ENCODE data around the gene RGS9.
"Not testable (repeated sequence)": the region's sequence is repeated elsewhere in the genome, so short reads cannot be mapped to it uniquely, and the experiment has no call there.

RGS9 gene

DNA sequence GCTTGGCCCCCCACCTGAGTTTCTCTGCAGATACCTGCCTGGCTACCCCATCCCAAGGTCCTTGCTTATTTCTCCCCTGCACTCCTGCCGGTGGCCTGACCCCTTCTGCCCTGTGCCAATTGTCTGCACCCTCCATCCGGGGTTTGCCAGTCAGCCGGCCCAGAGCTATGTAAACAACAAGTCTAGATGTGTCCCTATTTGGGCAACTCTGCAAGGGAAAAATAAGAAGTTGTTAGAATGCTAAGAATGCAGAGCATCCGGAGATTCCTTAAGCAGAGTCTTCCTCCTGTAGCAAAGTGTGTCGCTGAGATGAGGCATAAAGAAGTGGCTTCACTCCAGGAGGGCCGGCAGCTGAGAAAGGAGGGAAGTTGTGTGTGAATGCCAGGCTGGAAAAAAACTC lies 46.6 kb downstream of the RGS9 start:
- DNase-seq (ENCODE audit: low read depth): no peak

GRCh38 chr17:65184235-65184959 lies 47.2 kb downstream of the RGS9 start:
- no peak for DNase-seq (ENCODE audit: low read depth)

DNA sequence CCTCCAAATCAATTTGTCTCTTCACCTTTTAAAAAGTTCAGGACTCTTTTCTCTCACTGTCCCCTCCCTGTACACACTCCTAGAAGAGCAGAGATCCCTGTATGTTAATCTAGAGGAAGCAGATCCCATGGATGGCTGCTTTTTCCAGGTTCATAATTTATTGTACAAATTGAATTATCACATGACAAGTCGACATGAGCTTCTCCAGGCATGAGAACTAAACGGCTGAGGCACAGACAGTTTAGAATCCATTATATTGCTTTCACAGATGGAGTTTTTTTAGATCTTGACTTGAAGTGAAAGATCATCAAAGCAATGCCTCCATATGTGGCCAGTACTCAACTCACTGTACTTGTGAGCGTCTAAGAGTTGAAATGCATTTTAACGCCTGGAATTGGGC lies 47.9 kb downstream of the RGS9 start:
- no peak for DNase-seq (ENCODE audit: low read depth)

- DNase-seq (ENCODE audit: low read depth): no peak
Observed at GRCh38 chr17:65185668-65186382, 48.7 kb downstream of the RGS9 start.

DNA sequence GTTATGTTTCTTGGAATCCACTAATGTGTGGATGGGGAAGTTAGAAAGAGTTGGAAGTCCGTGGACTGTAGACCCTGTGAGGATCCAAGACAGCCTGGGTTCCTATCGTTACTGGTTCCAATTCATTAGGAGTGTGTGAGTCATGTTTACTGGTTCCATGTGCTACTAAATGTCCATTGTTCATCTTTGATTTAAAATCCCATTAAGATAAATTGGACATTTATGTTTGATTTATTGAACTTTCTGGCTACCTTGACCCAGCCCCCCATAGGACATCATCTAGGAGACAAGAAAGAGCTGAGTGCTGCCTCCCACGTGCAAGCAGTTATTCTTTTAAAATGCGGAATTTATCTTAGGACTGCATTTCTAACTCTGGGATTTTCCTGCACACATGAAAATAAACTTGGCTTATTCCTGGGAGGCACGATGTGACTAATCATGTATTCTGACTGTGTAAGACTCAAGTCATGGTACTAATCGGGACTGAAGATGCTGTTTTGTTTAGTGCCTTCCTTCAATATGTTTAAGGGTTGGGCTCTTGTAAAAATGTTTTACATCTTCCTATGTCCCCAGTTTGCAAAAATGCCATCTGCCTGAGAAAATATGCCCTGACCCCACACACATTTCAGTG lies 53.4 kb downstream of the RGS9 start:
- DNase-seq (ENCODE audit: low read depth): no peak

DNA sequence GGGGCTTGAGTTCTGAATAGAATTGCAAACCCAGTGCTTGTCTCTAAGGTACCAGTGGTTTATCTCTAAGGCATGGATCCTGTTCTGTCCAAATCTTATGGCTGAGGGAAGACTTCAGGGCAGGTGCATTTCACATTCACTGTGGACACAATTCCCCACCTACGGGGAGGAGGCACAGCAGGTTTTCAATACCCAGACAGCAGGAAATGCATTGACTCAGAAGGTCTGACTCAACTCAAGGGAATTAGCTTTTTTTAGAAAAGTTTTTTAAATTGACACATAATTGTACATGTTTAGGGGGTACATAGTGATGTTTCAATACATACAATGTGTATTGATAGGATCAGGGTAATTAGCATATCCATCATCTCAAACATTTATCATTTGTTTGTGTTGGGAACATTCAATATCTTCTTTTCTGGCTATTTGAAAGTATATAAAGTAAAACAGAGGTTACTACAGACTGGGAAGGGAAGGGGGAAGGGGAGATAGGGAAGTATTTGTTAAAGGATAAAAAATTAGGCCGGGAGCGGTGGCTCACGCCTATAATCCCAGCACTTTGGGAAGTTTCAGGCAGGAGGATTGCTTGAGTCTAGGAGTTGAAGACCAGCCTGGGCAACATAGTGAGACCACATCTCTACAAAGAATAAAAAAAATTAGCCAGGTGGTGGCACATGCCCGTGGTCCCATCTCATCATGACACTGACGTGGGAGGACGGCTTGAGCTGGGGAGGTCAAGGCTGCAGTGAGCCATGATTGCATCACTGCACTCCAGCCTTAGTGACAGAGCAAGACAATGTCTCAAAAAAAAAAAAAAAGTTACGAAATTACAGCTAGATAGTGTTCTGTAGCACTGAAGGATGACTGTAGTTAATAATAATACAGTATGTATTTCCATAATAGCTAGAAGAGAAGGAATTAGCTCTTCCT lies 54.9 kb downstream of the RGS9 start:
- no peak for DNase-seq (ENCODE audit: low read depth)

DNA sequence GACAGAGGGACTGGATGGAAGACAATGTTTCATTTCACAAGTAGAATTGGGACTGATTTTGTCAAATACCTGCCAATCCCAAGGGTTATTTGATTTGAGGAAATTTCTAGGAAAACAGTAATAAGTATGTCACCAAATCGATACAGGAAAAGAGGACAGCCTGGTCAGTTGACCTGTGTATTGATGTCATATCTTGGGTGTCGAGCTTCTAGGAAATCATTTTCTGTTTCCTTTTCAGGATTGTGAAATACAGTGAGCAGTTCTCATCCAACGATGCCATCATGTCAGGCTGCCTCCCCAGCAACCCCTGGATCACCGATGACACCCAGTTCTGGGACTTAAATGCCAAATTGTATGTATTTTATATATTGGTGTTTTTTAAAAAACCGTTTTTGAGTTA lies 56.1 kb downstream of the RGS9 start:
- no peak for DNase-seq (ENCODE audit: low read depth)

GRCh38 chr17:65193716-65194293 lies 56.6 kb downstream of the RGS9 start:
- DNase-seq (ENCODE audit: low read depth): no peak

- DNase-seq (ENCODE audit: low read depth): no peak
Observed at GRCh38 chr17:65194670-65195334, 57.6 kb downstream of the RGS9 start.

DNA sequence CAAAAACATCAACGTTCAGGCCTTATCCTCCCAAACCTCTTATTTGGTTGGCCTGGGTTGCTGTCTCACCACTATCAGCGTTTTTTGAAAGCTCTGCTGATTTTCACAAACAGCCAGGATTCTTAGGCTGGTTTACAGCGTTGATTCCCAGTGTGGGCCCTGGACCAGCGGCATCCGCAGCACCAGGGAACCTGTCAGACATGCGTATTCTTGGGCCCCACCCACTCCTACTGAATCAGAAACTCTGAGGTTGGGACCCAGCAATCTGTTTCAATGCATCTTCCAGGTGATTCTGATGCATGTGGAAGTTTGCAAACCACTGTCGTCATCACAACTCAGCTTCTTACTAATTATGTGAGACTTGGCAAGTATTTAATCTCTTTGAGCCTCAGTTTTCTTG lies 58.5 kb downstream of the RGS9 start:
- DNase-seq (ENCODE audit: low read depth): no peak

GRCh38 chr17:65196617-65197016 lies 59.4 kb downstream of the RGS9 start:
- no peak for DNase-seq (ENCODE audit: low read depth)

DNA sequence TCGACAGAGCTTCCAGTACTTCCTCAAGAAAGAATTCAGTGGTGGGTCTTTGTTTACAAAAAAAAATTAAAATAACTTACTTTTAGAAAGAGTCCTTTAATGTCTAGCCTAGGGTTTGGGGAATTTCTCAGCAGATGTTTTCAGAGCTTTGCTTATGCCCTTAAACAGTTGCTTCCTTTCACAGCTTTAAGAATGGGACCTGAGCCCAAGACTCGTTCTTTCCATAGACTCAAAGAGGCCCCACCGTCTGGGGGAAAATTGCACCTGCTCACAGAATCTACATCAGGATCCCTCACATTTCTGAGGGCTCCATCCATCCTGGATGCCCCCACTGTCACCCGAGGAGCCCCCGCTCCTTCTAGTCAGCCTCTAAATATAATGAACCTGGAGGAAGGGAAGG lies 60.0 kb downstream of the RGS9 start:
- DNase-seq (ENCODE audit: low read depth): no peak

DNA sequence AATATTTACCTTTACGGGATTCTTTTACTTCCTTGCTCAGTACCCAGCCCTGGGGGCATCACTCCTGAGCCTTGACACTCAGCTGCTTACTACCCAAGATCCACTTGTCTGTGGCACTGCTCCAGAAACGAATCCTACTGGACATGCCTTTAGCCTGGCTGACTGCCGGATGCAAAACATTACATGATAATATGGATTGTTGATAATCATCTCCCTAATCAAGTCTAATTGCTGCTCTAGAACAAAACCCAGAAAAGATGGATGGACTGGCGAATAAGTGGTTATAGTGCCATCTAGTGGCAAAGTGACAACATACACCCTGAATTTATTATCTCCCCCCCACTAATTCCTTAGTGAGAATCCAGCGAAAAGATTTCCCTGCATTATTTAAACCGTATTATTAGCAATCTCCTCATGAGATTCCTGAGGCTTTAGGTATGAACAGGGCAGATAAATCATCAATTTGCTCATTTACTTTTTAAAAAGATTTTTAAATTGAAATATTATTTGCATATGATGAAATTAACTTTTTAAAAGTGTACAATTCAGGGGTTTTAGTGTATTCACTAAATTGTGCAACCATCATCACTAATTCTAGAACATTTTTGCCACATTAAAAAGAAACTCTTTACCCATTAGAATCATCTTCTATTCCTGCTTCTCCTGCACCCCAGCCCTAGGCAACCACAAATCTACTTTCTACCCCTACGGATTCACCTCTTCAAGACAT lies 61.6 kb downstream of the RGS9 start:
- peak; percentile 31 for DNase-seq (ENCODE audit: low read depth)

DNA sequence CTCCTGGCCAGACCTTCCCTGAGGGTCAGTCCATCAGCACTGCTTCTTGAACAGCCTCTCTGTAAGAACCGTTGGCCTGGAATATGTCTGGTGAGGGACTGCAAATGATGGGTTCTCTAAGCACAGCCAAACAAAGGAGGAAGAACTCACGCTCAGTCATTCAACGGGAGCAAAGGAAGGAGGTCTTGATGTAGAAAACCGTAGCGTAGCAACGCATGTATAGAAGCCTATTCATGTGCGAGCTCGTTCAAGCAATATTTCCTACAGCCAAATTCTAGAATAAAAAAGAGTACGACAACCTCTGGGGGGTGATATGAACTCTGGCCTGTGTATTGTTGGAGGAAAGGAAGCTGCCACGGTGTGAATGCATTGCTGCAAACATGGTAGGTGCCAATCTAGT lies 64.2 kb downstream of the RGS9 start:
- no peak for DNase-seq (ENCODE audit: low read depth)

DNA sequence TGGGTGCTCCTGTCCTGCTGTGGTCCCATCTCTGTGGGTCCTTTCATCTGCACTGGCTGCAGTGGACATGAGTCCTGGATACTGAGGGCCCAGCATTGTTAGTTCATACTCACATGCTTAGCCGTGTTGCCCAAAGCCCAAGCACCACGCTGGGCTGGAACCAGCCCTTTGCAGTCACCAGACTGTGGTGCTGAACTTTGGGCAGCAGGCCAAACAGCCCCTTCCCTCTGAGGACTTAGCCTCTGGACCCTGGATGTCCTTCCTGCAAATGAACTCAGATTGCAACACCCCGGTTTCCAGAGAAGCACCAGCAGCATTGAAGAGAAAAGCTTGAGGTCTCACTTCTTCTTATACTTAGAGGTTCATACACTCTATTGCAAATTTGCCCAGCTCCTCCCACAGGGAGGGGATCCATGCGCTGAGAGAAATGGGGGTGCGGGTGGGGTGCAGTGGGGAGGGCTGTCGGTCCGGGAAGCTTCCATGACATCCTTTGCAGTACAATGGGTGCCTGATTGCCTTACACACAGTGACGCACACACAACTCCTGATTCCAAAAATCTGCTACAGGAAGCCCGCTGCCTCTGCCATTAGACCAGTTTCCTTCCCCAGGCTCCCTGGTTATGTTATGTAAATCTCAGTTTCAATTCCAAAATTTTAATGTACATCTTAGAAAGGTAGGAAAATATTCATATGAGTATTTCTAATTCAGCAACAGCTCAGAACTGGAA lies 65.8 kb downstream of the RGS9 start:
- DNase-seq (ENCODE audit: low read depth): no peak

DNA sequence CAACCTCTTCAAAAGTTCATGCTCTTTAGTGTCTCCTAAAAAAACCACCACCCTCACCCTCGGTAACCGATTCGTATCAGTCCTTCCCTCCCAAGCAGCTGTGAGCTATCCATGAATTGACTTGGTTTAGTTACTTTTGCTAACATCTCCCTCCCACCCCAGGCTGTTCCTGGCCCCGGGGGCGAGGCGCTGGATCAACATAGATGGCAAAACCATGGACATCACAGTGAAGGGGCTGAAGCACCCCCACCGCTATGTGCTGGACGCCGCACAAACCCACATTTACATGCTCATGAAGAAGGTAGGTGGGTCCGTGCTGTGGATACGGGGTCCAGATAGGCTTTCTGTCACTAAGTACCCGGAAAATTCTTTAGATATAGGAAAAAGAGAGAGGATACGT lies 66.8 kb downstream of the RGS9 start:
- no peak for DNase-seq (ENCODE audit: low read depth)

DNA sequence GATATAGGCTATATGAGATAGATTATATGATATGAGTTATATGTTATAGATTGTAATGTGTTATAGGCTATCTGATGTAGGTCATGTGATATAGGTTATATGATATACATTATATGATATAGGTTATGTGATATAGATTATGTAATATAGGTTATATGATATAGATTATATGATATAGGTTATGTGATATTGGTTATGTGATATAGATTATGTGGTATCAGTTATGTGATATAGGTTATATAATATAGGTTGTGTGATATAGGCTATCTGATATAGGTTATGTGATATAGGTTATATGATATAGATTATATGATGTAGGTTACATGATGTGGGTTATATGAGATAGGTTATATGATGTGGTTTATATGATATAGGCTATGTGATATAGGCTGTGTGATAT lies 68.5 kb downstream of the RGS9 start:
- no peak for DNase-seq (ENCODE audit: low read depth)

- not testable (repeated sequence) for DNase-seq (ENCODE audit: low read depth)
Observed at GRCh38 chr17:65207448-65207847, 70.3 kb downstream of the RGS9 start.

DNA sequence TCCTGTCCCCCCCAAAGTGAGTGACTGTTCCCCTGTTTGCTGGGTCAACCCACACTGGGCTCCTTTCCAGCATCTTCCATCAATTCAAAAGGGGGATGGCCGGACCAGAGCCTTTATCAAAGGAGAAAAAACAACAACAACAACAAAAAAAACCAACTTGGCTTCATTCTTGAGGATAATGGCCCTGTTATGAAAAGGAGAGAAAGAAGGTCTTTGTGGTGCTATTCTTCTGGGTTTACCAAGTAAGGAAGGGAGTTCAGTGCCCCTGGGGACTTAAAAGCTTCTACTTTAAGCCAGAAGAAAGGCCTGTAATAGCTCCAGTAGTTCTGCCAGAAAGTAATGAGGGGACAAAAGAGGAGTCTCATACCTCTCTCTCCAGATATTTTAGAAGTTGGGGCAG lies 71.5 kb downstream of the RGS9 start:
- no peak for DNase-seq (ENCODE audit: low read depth)

- no peak for DNase-seq (ENCODE audit: low read depth)
Observed at GRCh38 chr17:65218261-65218660, 81.1 kb downstream of the RGS9 start.

Data from CMK (cell line).